GM19099 (cell line): ENCODE measurements around the gene EXOC2.

Experiments
- POLR2A ChIP-seq: IDR thresholded peaks from 3 replicates; pipeline ENCODE4 v1.6.1; 2011; ENCODE audit warnings: low read depth; ENCODE audit not compliant: insufficient read length; ENCODE audit errors: extremely low read depth

The EXOC2 gene

DNA sequence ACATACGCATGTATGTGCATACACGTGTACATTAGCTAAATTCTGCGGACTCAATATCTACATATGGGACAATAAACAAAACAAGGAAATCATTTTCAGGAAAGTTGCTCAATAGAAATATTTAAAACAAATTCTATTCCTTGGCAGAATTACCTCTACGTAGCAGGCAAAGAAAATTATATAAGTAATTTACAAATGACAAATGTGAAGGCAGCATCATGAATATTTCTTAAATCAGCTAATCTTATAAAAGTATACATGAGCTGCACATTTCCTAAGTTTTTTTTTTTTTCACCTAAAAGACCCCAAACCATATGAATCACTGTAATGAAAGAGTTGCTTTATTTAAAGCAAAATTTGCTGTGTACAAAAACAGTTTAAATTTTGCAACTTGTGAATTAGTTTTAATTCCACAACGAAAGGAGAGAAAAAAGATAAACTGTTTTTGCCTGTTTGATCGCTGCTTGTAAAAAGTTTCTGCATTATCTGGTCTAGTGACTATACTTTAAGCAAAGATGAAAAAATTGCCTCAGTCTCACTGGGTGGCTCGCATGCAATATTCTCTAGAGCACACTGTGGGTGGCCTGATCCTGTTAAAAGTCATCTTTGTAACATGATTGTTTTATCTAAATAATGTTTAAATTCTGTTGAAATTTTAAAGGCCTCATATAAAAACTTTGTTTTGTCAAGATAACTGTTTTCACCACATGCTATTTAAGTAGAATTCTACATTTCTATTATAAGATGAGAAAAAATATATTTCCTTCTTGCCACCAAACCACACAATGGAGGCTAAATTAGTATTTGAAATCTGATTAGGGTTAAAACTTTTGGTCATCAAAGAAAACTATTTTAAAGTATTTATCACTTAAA is 93.1 kb downstream of the EXOC2 start:
- TF ChIP-seq POLR2A = no peak

- no peak for TF ChIP-seq POLR2A
Measured at GRCh38 chr6:593907-594212, 99.1 kb downstream of the EXOC2 start.

DNA sequence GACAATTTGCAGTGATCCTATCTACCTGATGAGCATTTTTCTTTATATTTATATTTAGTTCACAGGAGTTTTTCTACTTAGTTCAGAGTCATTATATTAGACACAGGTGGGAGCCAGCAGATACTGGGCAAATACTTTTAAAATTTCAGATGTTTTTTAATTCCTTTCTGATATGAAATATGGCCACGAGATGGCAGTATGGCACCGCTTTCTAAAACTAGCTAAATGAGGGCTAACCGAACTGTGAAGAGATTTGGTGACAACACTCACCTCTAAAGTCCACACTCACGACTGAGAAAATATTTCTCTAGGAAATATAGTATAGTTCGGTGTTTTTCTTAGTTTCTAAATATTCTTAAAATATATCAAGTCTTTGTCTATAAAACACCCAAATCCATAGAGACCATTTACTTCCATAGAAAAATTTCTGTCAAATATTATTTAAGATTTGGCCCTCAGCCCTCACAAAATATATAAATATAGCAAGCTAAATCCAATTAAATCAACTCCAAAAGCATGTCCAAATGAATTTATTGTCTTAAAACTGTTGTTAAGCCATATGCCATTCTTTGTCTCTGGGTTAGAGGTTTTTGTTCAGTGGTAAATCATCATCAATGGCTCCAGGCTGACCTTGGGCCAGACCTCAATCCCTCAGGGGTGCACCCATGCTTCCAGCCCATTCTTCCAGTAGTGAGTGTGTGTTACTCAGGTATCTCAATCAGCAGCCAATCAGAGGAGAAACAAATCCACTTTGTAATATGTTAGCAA is 99.6 kb downstream of the EXOC2 start:
- no peak for TF ChIP-seq POLR2A

DNA sequence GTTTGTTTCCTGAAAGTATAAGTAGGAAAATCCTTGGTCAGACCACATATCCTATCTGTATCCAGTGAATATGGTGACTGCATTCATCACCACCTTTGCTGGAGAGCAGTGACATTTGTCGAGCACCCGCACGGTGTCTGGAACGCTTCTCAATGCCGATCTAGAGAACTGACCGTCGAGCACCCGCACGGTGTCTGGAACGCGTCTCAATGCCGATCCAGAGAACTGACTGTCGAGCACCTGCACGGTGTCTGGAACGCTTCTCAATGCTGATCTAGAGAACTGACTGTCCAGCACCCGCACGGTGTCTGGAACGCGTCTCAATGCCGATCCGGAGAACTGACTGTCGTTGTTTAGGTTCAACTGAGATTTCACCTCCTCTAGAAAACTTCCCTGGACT is 103.8 kb downstream of the EXOC2 start:
- no peak for TF ChIP-seq POLR2A

DNA sequence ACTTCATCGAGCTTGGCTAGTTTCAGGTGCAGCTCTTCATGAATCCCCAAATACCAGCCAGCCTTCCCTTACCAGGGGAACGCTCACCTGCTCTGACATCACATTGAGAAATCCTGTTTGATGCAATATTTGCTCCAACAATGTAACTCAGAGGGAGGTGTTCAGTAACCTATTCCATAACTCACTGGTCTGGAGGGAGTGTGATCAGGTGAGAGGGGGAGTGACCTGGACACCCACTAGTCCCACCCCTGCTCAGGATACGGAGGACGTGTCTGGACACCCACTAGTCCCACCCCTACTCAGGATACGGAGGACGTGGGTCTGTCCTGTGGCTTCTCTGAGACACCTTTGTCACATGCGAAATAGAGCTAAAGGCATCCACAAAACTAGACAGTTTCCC is 106.4 kb downstream of the EXOC2 start:
- TF ChIP-seq POLR2A = no peak

DNA sequence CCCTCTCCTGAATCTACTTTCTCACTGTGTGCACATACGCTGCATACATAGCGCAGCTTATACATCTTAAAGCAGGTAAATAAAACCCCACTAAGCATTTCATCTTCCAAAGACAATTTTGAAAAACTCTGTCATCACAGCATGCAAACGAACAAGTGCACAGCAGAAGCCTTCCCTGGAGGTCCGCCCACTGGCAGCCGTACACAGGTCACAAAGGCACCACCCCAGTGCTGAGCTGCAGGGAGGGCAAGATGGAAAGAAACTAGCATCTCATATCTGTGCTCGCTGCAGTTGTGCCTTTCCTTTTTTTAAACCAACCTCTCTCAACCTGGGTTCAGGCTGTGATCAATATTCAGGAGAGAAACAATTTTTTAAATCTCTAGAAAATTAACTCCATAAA is 109.3 kb downstream of the EXOC2 start:
- no peak for TF ChIP-seq POLR2A

DNA sequence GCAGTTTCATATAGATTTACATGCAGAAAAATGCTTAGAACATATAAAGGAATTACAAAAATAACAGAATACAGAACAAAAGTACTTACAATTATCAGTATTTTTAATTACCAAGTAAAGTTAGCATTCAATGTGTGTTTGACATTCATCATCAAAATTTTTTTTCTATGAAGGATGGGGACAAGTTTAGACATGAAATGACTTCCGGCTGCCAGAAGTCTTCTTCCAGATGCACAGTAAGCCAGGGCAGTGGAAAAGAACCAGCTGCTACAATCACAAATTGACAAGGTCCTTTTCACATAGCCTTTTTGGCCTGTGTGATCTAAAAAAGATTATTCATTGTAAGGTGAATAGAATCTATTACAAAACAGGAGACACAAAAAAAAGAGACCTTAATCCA is 109.8 kb downstream of the EXOC2 start:
- no peak for TF ChIP-seq POLR2A

DNA sequence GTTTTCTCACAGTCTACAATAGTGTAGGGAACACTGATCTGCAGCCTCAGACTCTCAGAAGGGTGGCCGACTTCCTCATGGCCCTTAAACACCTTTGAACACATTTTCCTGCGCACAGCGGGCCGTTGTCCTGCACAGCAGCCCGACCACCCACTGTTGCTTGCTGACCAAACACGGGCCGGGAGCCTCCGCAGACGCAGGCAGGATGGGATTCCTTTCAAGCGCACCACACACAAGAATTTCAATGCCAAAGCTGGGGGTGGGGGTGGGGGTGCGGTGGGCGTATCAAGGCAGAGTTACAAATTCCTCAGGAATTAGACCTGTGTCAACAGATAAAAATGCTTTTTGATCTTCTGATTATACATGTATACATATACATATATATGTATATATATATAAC is 110.6 kb downstream of the EXOC2 start:
- no peak for TF ChIP-seq POLR2A

DNA sequence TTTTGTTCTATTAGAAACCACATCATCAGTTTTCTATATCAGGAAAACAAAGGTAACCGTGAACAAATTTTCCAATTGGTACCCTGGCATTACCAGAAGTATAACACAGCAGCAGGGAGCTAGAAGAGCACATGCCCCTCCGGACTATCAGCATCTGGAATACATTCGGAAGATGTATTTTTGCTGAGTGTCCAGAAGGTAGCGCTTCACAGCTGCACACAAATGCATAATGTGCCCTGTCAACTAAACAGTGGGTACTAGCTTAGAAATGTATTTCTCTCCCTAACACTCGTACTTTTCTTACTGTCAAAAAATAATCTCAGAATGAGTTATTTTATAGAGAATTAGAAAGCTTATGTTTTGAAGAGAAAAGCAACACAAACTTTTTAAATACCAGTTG is 113.6 kb downstream of the EXOC2 start:
- no peak for TF ChIP-seq POLR2A

GRCh38 chr6:572596-573265 is 120.2 kb downstream of the EXOC2 start:
- no peak for TF ChIP-seq POLR2A

GRCh38 chr6:571892-572291 is 121.0 kb downstream of the EXOC2 start:
- TF ChIP-seq POLR2A = no peak

- no peak for TF ChIP-seq POLR2A
Measured at GRCh38 chr6:570825-571224, 122.1 kb downstream of the EXOC2 start.

- no peak for TF ChIP-seq POLR2A
Measured at GRCh38 chr6:568954-569523, 123.9 kb downstream of the EXOC2 start.

GRCh38 chr6:568085-568484 is 124.9 kb downstream of the EXOC2 start:
- TF ChIP-seq POLR2A = no peak

DNA sequence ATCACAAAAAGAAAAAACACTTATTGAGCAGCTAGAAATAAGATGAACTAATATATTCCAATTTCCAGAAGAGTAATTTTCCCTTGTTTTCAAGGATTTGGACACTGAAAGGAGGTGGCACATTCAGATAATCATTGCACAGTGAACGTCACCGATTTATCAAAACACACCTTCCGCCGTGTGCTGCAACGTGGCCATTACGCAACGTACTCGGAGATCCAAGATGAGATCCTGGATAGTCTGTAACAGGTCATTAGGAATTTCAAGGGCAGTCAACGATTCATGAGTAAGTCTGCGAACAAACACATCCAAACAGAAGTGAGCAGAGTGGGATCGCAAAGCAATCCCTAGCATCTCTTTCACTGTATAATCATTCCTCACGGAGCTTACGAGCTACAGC is 129.1 kb downstream of the EXOC2 start:
- TF ChIP-seq POLR2A = no peak
